Measurements from ENCODE around the gene GIMAP6. TPM values are rescaled to one million over a fixed set of nuclear protein-coding genes. Genes with fewer than 3 reads are reported as not detected.
"Not testable (repeated sequence)": the region's sequence is repeated elsewhere in the genome, so short reads cannot be mapped to it uniquely, and the experiment has no call there.

GIMAP6 gene
- total RNA-seq, 1 donor from 2014 or later = 0.35 TPM

DNA sequence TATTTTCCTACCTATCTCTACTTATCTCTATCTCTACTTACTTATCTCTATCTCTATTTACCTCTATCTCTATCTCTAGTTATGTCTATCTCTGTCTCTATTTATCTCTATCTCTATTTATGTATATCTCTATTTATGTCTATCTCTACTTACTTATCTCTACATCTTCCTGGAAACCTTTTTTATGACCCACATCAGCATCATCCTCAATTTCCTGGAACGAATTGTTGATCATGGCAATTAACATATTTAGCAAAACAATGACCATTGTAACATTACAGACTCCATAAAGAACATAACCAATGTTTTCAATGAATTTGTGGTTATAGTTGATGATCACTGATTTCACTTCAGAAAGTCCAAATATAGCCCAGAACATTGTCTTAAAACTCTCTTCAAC lies 18.3 kb downstream of the GIMAP6 start:
- Mint-ChIP-seq H3K36me3 (ENCODE audit: low read depth) (no peaks in the 10 kb centered on the region), H3K27me3 (peaks cover 2% of the 10 kb centered on the region), H3K4me1 (no peaks in the 10 kb centered on the region), H3K9me3 (no peaks in the 10 kb centered on the region), H3K27ac (no peak overlapping the region), H3K4me3 (no peak overlapping the region)
- TF ChIP-seq, protein P1, sequence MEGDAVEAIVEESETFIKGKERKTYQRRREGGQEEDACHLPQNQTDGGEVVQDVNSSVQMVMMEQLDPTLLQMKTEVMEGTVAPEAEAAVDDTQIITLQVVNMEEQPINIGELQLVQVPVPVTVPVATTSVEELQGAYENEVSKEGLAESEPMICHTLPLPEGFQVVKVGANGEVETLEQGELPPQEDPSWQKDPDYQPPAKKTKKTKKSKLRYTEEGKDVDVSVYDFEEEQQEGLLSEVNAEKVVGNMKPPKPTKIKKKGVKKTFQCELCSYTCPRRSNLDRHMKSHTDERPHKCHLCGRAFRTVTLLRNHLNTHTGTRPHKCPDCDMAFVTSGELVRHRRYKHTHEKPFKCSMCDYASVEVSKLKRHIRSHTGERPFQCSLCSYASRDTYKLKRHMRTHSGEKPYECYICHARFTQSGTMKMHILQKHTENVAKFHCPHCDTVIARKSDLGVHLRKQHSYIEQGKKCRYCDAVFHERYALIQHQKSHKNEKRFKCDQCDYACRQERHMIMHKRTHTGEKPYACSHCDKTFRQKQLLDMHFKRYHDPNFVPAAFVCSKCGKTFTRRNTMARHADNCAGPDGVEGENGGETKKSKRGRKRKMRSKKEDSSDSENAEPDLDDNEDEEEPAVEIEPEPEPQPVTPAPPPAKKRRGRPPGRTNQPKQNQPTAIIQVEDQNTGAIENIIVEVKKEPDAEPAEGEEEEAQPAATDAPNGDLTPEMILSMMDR (IDR thresholded peaks at IDR 0.05) = no peak
- ATAC-seq (ENCODE audit: low read depth) (no peak), DNase-seq (no peak)
- POLR2A ChIA-PET = no interaction called here
- intact Hi-C loops (cut with micrococcal nuclease) = no loop called here
- CTCF ChIA-PET = no interaction called here

- ChIA-PET POLR2A (no interaction called here), CTCF (no interaction called here)
- DNase-seq (no peak), ATAC-seq (ENCODE audit: low read depth) (no peak)
- Mint-ChIP-seq H3K36me3 (ENCODE audit: low read depth) (no peaks in the 10 kb centered on the region), H3K4me1 (no peaks in the 10 kb centered on the region), H3K4me3 (no peak overlapping the region), H3K27ac (no peak overlapping the region), H3K9me3 (no peaks in the 10 kb centered on the region), H3K27me3 (peaks cover 2% of the 10 kb centered on the region)
- TF ChIP-seq, protein P1 (IDR thresholded peaks at IDR 0.05) = no peak
- intact Hi-C loops (cut with micrococcal nuclease) = no loop called here
Observed at GRCh38 chr7:150612925-150613324, 19.3 kb downstream of the GIMAP6 start.

GRCh38 chr7:150610233-150610632 lies 22.0 kb downstream of the GIMAP6 start:
- Mint-ChIP-seq H3K27ac (no peak overlapping the region), H3K4me1 (no peaks in the 10 kb centered on the region), H3K27me3 (peaks cover 2% of the 10 kb centered on the region), H3K9me3 (no peaks in the 10 kb centered on the region), H3K4me3 (no peak overlapping the region), H3K36me3 (ENCODE audit: low read depth) (no peaks in the 10 kb centered on the region)
- CTCF ChIA-PET = no interaction called here
- no peak for ATAC-seq (ENCODE audit: low read depth)
- DNase-seq = no peak
- POLR2A ChIA-PET = no interaction called here
- TF ChIP-seq, protein P1 (IDR thresholded peaks at IDR 0.05) = no peak
- intact Hi-C loops (cut with micrococcal nuclease) = no loop called here

DNA sequence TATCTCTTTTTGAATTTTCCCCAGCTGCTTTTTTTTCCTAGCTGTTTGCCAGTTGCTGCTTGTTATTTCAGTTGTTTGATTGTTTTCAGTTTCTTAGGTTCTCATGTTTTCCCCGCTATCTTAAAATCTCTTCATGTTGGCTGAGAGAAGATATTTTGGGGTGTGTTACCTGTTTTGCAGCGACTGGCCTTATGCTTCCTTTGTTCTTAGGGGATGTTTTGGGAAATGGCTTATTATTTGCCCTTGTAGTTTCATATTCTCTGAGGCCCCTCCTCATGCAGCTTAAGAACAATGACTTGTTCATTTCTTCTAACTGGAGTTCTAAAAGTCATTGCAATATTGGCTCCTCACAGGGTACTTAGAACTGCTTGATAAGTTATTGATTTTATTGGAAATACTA lies 28.6 kb downstream of the GIMAP6 start:
- H3K9me3 Mint-ChIP-seq; DNase-seq; H3K27ac Mint-ChIP-seq; CTCF ChIA-PET; H3K27me3 Mint-ChIP-seq; H3K4me3 Mint-ChIP-seq; POLR2A ChIA-PET; ATAC-seq (ENCODE audit: low read depth); H3K36me3 Mint-ChIP-seq (ENCODE audit: low read depth); H3K4me1 Mint-ChIP-seq; intact Hi-C loops (cut with micrococcal nuclease): not testable (repeated sequence)

- Mint-ChIP-seq H3K4me3 (no peak overlapping the region), H3K27ac (no peak overlapping the region)
- TF ChIP-seq, protein P1 (IDR thresholded peaks at IDR 0.05) = no peak
Observed at GRCh38 chr7:150595361-150595760, 36.8 kb downstream of the GIMAP6 start.

GRCh38 chr7:150594805-150595204 lies 37.4 kb downstream of the GIMAP6 start:
- DNase-seq (no peak), ATAC-seq (ENCODE audit: low read depth) (no peak)
- TF ChIP-seq, protein P1 (IDR thresholded peaks at IDR 0.05) = no peak
- Mint-ChIP-seq H3K27ac (no peak overlapping the region), H3K4me1 (no peaks in the 10 kb centered on the region), H3K27me3 (peaks cover 7% of the 10 kb centered on the region), H3K4me3 (no peak overlapping the region), H3K36me3 (ENCODE audit: low read depth) (no peaks in the 10 kb centered on the region), H3K9me3 (peaks cover 22% of the 10 kb centered on the region)
- POLR2A ChIA-PET = no interaction called here
- CTCF ChIA-PET = no interaction called here
- intact Hi-C loops (cut with micrococcal nuclease) = no loop called here

More at GRCh38 chr7:150595361-150595760, 36.8 kb downstream of the GIMAP6 start:
- Mint-ChIP-seq H3K27me3 (peaks cover 7% of the 10 kb centered on the region), H3K9me3 (peaks cover 22% of the 10 kb centered on the region), H3K36me3 (ENCODE audit: low read depth) (no peaks in the 10 kb centered on the region), H3K4me1 (no peaks in the 10 kb centered on the region)
- ChIA-PET POLR2A (no interaction called here), CTCF (no interaction called here)
- intact Hi-C loops (cut with micrococcal nuclease) = no loop called here
- no peak for DNase-seq
- no peak for ATAC-seq (ENCODE audit: low read depth)
